SU-DHL-6 (cell line): Measurements from ENCODE around the gene HABP4.

Experiments
- H2AFZ ChIP-seq: fragments of 200-600 bp; sonication (generic); 2 replicates; pipeline ENCODE4 v1.6.1; 2014; ENCODE audit warnings: low read depth, mild to moderate bottlenecking, moderate library complexity, mixed read lengths, antibody characterized with exemption, low read length; ENCODE audit not compliant: severe bottlenecking
- H3F3A ChIP-seq: fragments of 200-600 bp; shearing (Covaris generic); 2 replicates; pipeline ENCODE4 v1.6.0; 2016; ENCODE audit warnings: antibody characterized with exemption, mild to moderate bottlenecking; ENCODE audit not compliant: insufficient read depth
- H3K27ac ChIP-seq: fragments of 200-600 bp; sonication (generic); 2 replicates; pipeline ENCODE4 v1.5.1; 2016; ENCODE audit warnings: low read depth, mild to moderate bottlenecking, low read length, moderate library complexity, mixed read lengths
- H3K27me3 ChIP-seq: fragments of 200-600 bp; sonication (generic), shearing (Covaris generic); 2 replicates; pipeline ENCODE4 v1.6.0; 2014; ENCODE audit warnings: mild to moderate bottlenecking, low read length
- H3K36me3 ChIP-seq: fragments of 200-600 bp; sonication (generic); 2 replicates; pipeline ENCODE4 v1.6.1; 2014; ENCODE audit warnings: mild to moderate bottlenecking, low read length, mixed read lengths
- H3K4me2 ChIP-seq: fragments of 300-600, 200-600 bp; shearing (Covaris generic), sonication (generic); 2 replicates; pipeline ENCODE4 v1.6.0; 2014; ENCODE audit warnings: low read length, low read depth, mild to moderate bottlenecking; ENCODE audit not compliant: poor library complexity, severe bottlenecking
- H3K4me3 ChIP-seq: fragments of 200-600 bp; sonication (generic); 2 replicates; pipeline ENCODE4 v1.5.1; 2014; ENCODE audit warnings: antibody characterized with exemption, low read length, mild to moderate bottlenecking, mixed read lengths; ENCODE audit not compliant: insufficient read depth, poor library complexity, severe bottlenecking
- H3K79me2 ChIP-seq: fragments of 200-600 bp; sonication (generic); 2 replicates; pipeline ENCODE4 v1.6.1; 2014; ENCODE audit warnings: mild to moderate bottlenecking, low read length, moderate library complexity; ENCODE audit not compliant: insufficient read depth
- H3K9ac ChIP-seq: fragments of 200-600 bp; sonication (generic); 2 replicates; pipeline ENCODE4 v1.7.0; 2014; ENCODE audit warnings: mild to moderate bottlenecking, low read length
- H3K9me2 ChIP-seq: fragments of 200-600 bp; sonication (generic); replicated peaks from 2 replicates; pipeline ENCODE4 v1.6.1; 2014; ENCODE audit warnings: low read length; ENCODE audit not compliant: insufficient read depth
- H3K9me3 ChIP-seq: fragments of 200-600 bp; sonication (generic); 2 replicates; pipeline ENCODE4 v1.6.1; 2014; ENCODE audit warnings: low read length, mixed read lengths; ENCODE audit not compliant: insufficient read depth
- H4K20me1 ChIP-seq: fragments of 200-600 bp; sonication (generic); 2 replicates; pipeline ENCODE4 v1.6.1; 2014; ENCODE audit warnings: low read depth, mild to moderate bottlenecking, antibody characterized with exemption, low read length, moderate library complexity, mixed read lengths
- CTCF ChIP-seq: fragments of 200-600 bp; sonication (generic); IDR thresholded peaks from one replicate; pipeline ENCODE4 v1.5.1; 2017; ENCODE audit warnings: antibody characterized with exemption, mild to moderate bottlenecking, low read length, moderate library complexity; ENCODE audit not compliant: insufficient read depth, poor library complexity, severe bottlenecking
- EZH2phosphoT487 ChIP-seq: fragments of 200-600 bp; sonication (generic), shearing (Covaris generic); conservative IDR thresholded peaks from 2 replicates; pipeline ENCODE4 v1.6.1; 2018; ENCODE audit warnings: mild to moderate bottlenecking, antibody characterized with exemption, low read length, moderate library complexity, mixed read lengths

HABP4 gene

DNA sequence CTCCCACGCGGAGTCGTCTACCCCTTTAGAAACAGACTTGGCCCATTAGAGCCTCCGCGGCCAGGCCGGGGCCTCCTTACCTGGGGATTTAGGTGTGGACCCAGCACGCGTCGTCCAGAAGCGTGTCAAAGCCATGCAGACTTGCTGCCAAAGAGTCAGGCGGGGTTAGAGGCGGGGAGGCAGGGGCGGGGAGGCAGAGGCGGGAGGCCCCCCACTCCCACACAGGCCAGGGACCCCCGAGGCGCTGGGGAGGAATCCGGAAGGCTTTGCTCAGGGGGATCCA, 47.1 kb downstream of the HABP4 start:
- H3K79me2 ChIP-seq = no peaks in the 10 kb centered on the region
- no peaks in the 10 kb centered on the region for H3K9me3 ChIP-seq
- no peaks in the 10 kb centered on the region for H3K36me3 ChIP-seq
- H4K20me1 ChIP-seq = no peaks in the 10 kb centered on the region
- TF ChIP-seq EZH2phosphoT487 = no peak
- no peak for TF ChIP-seq CTCF
- no peaks in the 10 kb centered on the region for H3K27me3 ChIP-seq
- H3K4me3 ChIP-seq = no peak overlapping the region
- H3K4me2 ChIP-seq = no peak overlapping the region
- H3K9me2 ChIP-seq = no peaks in the 10 kb centered on the region
- H2AFZ ChIP-seq = no peak overlapping the region
- no peak overlapping the region for H3K27ac ChIP-seq
- no peaks in the 10 kb centered on the region for H3F3A ChIP-seq
- no peak overlapping the region for H3K9ac ChIP-seq

GRCh38 chr9:96498796-96499195, 48.8 kb downstream of the HABP4 start:
- no peaks in the 10 kb centered on the region for H3F3A ChIP-seq
- H3K4me2 ChIP-seq = no peak overlapping the region
- no peaks in the 10 kb centered on the region for H3K9me2 ChIP-seq
- no peaks in the 10 kb centered on the region for H4K20me1 ChIP-seq
- no peaks in the 10 kb centered on the region for H3K27me3 ChIP-seq
- no peak for TF ChIP-seq CTCF
- TF ChIP-seq EZH2phosphoT487 = no peak
- H3K36me3 ChIP-seq = no peaks in the 10 kb centered on the region
- H2AFZ ChIP-seq = no peak overlapping the region
- no peaks in the 10 kb centered on the region for H3K79me2 ChIP-seq
- no peak overlapping the region for H3K4me3 ChIP-seq
- no peak overlapping the region for H3K27ac ChIP-seq
- H3K9ac ChIP-seq = no peak overlapping the region
- no peaks in the 10 kb centered on the region for H3K9me3 ChIP-seq

GRCh38 chr9:96499257-96499656, 49.3 kb downstream of the HABP4 start:
- H3K27me3 ChIP-seq = no peaks in the 10 kb centered on the region
- H3K79me2 ChIP-seq = no peaks in the 10 kb centered on the region
- no peaks in the 10 kb centered on the region for H3K9me3 ChIP-seq
- TF ChIP-seq EZH2phosphoT487 (no peak), CTCF (no peak)
- no peaks in the 10 kb centered on the region for H3F3A ChIP-seq
- H3K4me3 ChIP-seq = no peak overlapping the region
- no peak overlapping the region for H3K27ac ChIP-seq
- H3K9ac ChIP-seq = no peak overlapping the region
- no peak overlapping the region for H2AFZ ChIP-seq
- no peaks in the 10 kb centered on the region for H3K36me3 ChIP-seq
- H3K4me2 ChIP-seq = no peak overlapping the region
- H4K20me1 ChIP-seq = no peaks in the 10 kb centered on the region
- H3K9me2 ChIP-seq = no peaks in the 10 kb centered on the region
